Epithelial cell of prostate (primary cell): ENCODE data around the gene RBM15.
A peak's percentile ranks its signal among the peaks of the same experiment; 100 is the strongest.

Source experiments
- DNase-seq: peaks from one replicate; pipeline ENCODE4 v3.0.0-alpha.2; 2011; ENCODE audit warnings: low read depth, low spot score
- H3K27ac ChIP-seq: fragments of 450-650 bp; 2 replicates; pipeline ENCODE4 v1.5.1; 2017; ENCODE audit warnings: mild to moderate bottlenecking

RBM15 gene, protein sequence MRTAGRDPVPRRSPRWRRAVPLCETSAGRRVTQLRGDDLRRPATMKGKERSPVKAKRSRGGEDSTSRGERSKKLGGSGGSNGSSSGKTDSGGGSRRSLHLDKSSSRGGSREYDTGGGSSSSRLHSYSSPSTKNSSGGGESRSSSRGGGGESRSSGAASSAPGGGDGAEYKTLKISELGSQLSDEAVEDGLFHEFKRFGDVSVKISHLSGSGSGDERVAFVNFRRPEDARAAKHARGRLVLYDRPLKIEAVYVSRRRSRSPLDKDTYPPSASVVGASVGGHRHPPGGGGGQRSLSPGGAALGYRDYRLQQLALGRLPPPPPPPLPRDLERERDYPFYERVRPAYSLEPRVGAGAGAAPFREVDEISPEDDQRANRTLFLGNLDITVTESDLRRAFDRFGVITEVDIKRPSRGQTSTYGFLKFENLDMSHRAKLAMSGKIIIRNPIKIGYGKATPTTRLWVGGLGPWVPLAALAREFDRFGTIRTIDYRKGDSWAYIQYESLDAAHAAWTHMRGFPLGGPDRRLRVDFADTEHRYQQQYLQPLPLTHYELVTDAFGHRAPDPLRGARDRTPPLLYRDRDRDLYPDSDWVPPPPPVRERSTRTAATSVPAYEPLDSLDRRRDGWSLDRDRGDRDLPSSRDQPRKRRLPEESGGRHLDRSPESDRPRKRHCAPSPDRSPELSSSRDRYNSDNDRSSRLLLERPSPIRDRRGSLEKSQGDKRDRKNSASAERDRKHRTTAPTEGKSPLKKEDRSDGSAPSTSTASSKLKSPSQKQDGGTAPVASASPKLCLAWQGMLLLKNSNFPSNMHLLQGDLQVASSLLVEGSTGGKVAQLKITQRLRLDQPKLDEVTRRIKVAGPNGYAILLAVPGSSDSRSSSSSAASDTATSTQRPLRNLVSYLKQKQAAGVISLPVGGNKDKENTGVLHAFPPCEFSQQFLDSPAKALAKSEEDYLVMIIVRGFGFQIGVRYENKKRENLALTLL

GRCh38 chr1:110338886-110339406 is at the start of gene RBM15:
RBM15 (plus strand) TSS chr1:110339377; CDS start chr1:110339406, 29 bp downstream.
- peak; percentile 100 for DNase-seq
- H3K27ac ChIP-seq, result peak within 1 kb of the TSS; percentile 95

GRCh38 chr1:110291241-110292030 is 47.7 kb upstream of the RBM15 start:
- H3K27ac ChIP-seq, result no peak overlapping the region
- no peak for DNase-seq

DNA sequence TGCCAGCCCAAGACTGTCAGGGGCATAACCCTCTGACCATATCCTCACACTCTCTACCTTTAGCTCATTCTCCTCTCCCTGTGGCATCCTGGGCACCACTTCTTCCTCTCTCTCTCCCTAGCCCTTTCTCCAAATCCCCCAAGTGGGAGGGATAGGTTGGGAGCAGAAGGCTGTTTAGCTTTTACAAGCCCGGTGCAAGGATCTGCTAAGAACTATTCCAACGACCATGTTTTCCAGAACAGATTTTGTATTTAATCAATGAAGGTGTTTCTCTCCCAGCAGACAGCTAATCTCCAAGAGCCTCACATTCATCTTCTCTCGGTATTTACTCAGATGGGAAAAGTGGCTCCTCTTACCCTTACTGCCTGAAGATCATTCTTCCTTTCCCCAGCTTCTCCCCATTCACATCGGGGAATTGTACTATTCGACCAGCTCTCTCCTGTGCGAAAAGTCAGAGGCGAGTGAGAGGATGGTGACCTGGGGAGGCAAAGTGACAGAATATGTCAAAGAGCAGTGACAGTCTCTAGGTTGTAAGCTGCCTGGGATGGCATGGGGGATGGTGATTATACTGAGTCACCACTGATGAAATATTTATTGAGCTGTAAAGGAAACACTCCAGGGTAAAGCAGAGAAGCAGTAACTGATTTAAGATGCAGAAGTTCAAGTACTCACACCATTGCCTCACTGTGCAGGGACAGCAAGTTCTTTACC is 47.0 kb upstream of the RBM15 start:
- no peak overlapping the region for H3K27ac ChIP-seq
- DNase-seq, result no peak

DNA sequence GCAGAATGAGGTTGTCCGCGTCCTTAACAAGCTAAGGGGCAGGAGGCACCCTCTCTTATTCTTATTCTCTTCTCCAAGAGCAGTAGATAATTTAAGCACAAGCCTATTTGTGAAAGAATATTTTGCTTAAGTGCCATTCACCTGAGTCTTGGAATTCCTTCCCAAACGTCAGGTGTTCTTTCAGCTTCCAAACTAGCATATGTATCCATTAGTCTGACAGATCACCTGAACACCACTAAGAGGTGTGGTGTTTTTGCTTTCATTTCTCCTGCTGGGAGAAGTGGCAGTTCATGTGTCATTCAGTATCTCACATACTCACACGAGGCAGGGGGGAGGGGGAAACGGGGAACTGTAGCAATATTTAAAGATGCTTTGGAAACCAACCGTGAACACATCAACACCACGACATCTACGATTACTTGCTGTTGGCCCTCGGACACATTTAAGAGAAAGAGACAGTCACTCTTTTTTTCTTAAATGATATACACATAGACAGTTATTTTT is 45.5 kb upstream of the RBM15 start:
- H3K27ac ChIP-seq, result no peak overlapping the region
- no peak for DNase-seq

- DNase-seq, result no peak
- H3K27ac ChIP-seq, result no peak overlapping the region
These were observed 44.9 kb upstream of the RBM15 start for GRCh38 chr1:110294308-110294707.

GRCh38 chr1:110298991-110299390 is 40.2 kb upstream of the RBM15 start:
- no peak overlapping the region for H3K27ac ChIP-seq
- DNase-seq, result no peak

DNA sequence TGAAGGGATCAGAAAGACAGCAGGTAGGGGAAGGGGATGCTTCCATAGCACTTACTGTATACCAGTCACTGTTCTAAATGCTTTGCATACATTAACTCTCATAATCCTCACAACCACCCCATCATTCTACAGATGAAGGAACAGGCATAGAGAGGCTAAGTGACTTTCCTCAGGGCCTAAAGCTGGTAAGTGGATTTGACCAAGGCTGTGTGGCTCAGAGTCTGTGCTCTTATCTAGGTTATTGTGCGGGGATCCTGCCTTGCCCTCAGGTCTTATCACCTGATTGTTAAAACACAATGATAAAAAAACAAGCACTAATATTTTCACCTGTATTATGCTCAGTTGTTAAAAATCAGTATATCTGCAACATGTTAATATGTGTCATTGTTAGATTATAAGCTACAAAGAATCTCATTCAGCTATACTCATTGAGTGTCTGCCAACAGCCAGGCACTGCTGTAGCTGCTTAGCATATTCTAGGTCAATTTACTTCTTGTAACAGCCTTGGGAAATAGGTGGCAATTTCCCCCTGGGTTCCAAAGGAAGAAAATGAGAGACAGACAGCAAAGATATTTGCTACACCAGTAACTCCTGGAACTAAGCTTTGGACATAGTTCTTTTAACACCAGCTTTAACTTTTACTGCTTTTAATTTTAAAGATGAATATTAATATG is 38.6 kb upstream of the RBM15 start:
- DNase-seq, result no peak
- no peak overlapping the region for H3K27ac ChIP-seq

DNA sequence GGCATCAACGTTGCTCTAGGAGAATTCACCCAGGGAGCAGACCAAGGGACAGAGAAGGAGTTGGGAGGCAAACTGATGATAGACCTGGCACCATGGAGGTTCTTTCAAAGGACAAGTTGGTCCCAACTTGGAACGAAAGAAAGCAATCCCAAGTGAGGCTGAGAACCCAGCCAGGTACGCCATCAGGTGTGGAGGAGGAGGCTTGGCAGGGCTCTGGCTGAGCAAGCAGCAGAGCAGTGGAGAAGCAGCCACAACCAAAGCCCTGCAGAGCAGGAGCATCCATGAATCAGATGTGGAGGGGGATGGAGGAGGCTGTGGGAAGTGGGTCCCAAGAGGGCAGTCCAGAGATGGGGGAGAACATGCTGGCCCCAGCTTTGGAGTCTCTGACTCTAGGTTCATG is 36.3 kb upstream of the RBM15 start:
- no peak for DNase-seq
- H3K27ac ChIP-seq, result no peak overlapping the region

DNA sequence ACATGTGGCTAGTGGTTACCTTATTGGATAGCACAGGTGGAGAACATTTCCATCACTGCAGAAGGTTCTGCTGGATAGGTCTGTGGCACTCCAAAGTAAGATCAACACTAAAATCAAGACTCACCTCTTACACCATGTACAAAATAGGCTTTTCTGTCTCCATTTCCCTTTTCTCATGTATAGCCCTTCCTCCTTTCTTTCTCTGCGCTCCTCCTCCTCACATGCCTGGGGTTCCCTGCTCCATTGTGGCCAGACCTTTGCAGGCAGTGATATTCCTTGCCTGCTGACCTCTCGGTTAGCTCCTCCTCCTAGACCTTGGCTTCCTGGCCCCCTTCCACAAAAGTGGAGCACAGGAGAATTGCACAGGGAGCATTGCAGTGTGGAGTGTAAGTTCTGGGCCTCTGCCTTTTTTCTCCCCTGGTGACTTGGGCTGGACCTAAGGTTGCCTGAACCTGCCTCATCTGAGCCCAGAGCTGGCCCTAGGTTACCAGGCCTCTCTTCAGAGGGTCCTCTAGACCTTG is 33.2 kb upstream of the RBM15 start:
- no peak overlapping the region for H3K27ac ChIP-seq
- no peak for DNase-seq

DNA sequence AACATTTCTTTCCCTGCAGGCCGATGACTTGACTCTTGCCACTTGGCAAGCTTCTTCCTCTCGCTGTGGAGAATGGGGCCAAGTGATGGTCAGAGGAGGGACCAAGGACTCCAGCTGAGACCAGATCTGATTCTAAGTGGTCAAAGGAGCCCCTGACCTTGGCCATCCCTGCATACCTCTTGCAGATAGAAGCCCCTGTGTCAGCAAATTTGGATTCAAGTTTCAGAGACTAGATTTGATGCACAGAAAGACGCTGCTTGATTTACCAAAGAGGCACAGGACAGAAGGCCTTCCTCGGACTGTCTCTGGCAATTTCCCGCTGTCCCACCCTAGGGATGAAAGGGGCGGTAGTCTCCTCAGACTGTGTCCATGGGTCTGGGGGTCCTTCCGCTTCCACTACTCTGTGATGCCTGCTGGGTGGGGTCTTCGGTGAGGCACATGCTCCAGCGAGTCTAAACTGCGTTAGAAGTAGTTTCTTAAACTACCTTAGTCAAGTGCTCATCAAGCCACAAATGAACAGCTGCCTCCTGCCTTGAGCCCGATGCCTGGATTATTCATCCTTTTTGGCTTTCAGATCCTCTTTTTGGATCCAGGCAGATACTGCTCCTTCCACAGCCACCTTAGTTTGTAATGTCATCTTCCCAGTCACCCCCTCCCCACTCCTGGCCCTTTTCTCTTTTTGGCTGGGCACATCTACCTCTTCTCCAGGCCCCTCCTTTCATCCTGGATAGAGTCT is 31.8 kb upstream of the RBM15 start:
- no peak for DNase-seq
- H3K27ac ChIP-seq, result no peak overlapping the region

- DNase-seq, result no peak
- peak overlapping the region; percentile 13 for H3K27ac ChIP-seq
These were observed 30.9 kb upstream of the RBM15 start for GRCh38 chr1:110308247-110308646.

GRCh38 chr1:110309139-110309538 is 30.0 kb upstream of the RBM15 start:
- no peak overlapping the region for H3K27ac ChIP-seq
- no peak for DNase-seq

- no peak overlapping the region for H3K27ac ChIP-seq
- peak; percentile 65 for DNase-seq
These were observed 29.4 kb upstream of the RBM15 start for GRCh38 chr1:110309767-110310166.

DNA sequence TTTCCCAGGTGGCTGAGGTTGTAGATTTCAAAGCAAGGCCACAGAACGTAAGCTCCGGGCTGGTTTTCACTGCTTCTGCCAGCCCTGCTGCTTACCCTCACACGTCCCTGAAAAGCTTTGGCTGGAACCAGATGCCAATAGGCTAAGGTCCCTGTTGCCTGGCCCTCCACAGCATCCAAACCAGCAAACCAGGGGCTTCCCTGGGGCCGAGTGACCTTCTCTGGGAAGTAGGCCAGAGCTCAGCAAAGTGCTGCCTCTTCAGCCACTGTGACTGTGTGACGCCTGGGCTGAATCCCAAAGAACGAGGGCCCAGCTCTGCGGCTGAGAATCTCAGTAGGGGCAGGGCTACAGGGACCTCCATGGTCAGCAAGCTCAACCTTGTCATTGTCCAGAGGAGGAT is 28.9 kb upstream of the RBM15 start:
- no peak overlapping the region for H3K27ac ChIP-seq
- no peak for DNase-seq

GRCh38 chr1:110312188-110313121 is 26.7 kb upstream of the RBM15 start:
- H3K27ac ChIP-seq, result no peak overlapping the region
- no peak for DNase-seq

DNA sequence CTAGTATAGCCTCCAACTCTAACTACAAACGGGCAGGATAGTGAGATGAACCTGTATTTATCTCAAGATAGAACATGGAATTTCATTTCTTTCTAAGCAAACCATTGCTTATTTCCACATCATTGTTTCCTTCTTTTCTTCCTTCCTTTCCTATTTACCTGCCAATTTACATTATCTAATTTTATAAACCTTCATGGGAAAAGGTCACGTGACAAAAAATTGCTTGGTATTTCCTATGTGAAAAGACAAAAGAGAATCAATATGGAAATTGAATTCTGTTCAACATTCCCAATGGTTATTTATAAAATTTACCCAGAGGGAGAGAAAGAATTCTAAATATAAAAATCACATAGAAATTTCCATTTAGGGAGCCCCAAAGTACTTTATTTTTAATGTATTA is 22.4 kb upstream of the RBM15 start:
- no peak for DNase-seq
- no peak overlapping the region for H3K27ac ChIP-seq

DNA sequence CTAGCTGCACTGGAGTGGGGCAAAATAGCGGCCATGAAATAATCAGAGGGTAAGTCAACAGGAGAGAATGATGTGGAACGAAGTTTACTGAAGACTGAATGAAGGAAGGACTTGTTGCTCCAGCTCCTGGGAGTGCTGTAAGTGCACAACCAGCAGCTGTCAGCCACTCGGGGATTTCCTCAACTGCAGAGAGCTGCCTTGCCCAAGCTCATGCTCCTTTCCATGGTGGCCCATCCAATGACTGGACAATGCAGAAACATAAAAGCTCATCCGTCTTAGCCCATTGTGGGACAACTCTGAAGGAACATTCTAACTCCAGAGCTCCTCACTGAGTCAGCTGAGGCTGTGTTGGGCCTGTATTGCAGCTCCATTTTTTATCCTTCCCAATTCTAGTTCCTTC is 21.1 kb upstream of the RBM15 start:
- no peak for DNase-seq
- H3K27ac ChIP-seq, result no peak overlapping the region
